ENCODE results near the gene ADAT2.
A peak's percentile ranks its signal among the peaks of the same experiment; 100 is the strongest.
"Not testable (repeated sequence)": the region's sequence is repeated elsewhere in the genome, so short reads cannot be mapped to it uniquely, and the experiment has no call there.

Gene ADAT2

GRCh38 chr6:143450453-143451371 is at the start of gene ADAT2, which contains the start of gene PEX3:
ADAT2 (minus strand) TSS chr6:143450695; CDS start chr6:143450658, 37 bp downstream.
PEX3 (plus strand) TSS chr6:143450805; CDS start chr6:143451043, 238 bp downstream.
- DNase-seq: peak; percentile 83

- no peak for DNase-seq
Observed at GRCh38 chr6:143498428-143498827, 47.9 kb upstream of the ADAT2 start.

GRCh38 chr6:143496974-143497373 is 46.5 kb upstream of the ADAT2 start:
- no peak for DNase-seq

GRCh38 chr6:143490775-143491174 is 40.3 kb upstream of the ADAT2 start:
- no peak for DNase-seq

GRCh38 chr6:143490244-143490643 is 39.7 kb upstream of the ADAT2 start:
- DNase-seq: no peak

GRCh38 chr6:143486752-143487151 is 36.3 kb upstream of the ADAT2 start:
- no peak for DNase-seq

GRCh38 chr6:143485967-143486366 is 35.5 kb upstream of the ADAT2 start:
- no peak for DNase-seq

- DNase-seq: no peak
Observed at GRCh38 chr6:143482593-143482992, 32.1 kb upstream of the ADAT2 start.

- no peak for DNase-seq
Observed at GRCh38 chr6:143478479-143479062, 28.1 kb upstream of the ADAT2 start.

GRCh38 chr6:143476545-143476944 is 26.1 kb upstream of the ADAT2 start:
- DNase-seq: no peak

GRCh38 chr6:143471822-143472221 is 21.3 kb upstream of the ADAT2 start:
- DNase-seq: no peak

- DNase-seq: not testable (repeated sequence)
Observed at GRCh38 chr6:143468823-143469222, 18.3 kb upstream of the ADAT2 start.

- no peak for DNase-seq
Observed at GRCh38 chr6:143468026-143468425, 17.5 kb upstream of the ADAT2 start.

GRCh38 chr6:143465546-143465945 is 15.1 kb upstream of the ADAT2 start:
- DNase-seq: no peak

- no peak for DNase-seq
Observed at GRCh38 chr6:143457563-143458359, 7.3 kb upstream of the ADAT2 start.

- no peak for DNase-seq
Observed at GRCh38 chr6:143451531-143451930, 1.0 kb upstream of the ADAT2 start.

GRCh38 chr6:143449714-143450452 is 612 bp downstream of the ADAT2 start:
- no peak for DNase-seq

GRCh38 chr6:143449082-143449713 is 1.3 kb downstream of the ADAT2 start:
- DNase-seq: no peak

GRCh38 chr6:143447865-143448264 is 2.6 kb downstream of the ADAT2 start:
- DNase-seq: not testable (repeated sequence)

GRCh38 chr6:143443096-143443495 is 7.4 kb downstream of the ADAT2 start:
- DNase-seq: no peak

- no peak for DNase-seq
Observed at GRCh38 chr6:143441680-143442545, 8.6 kb downstream of the ADAT2 start.
